Lower lobe of right lung (tissue), 2 donors: Measurements from ENCODE around the gene ZNF443. TPM values are rescaled to one million over a fixed set of nuclear protein-coding genes. Genes with fewer than 3 reads are reported as not detected.
A peak's percentile ranks its signal among the peaks of the same experiment; 100 is the strongest.
"Not testable (repeated sequence)": the region's sequence is repeated elsewhere in the genome, so short reads cannot be mapped to it uniquely, and the experiment has no call there.

Experiments used
- ATAC-seq, 2 donors: fragments of 200-7000 bp; cut with Tn5 transposase; one replicate each; pipeline ENCODE4 v1.9.1; 2020 to 2022; ENCODE audit warnings: mild to moderate bottlenecking in 2 of 2, moderate library complexity in 2 of 2
- DNase-seq: peaks from one replicate; pipeline ENCODE4 v3.0.0-alpha.2; 2020
- H3K27ac ChIP-seq: fragments of 200-600 bp; one replicate; pipeline ENCODE4 v1.8.0; 2022
- H3K27me3 ChIP-seq: fragments of 200-600 bp; one replicate; pipeline ENCODE4 v1.8.0; 2022; ENCODE audit warnings: low read depth
- H3K36me3 ChIP-seq: fragments of 200-600 bp; one replicate; pipeline ENCODE4 v1.8.0; 2022; ENCODE audit warnings: mild to moderate bottlenecking
- H3K4me1 ChIP-seq: fragments of 200-600 bp; one replicate; pipeline ENCODE4 v1.8.0; 2022
- H3K4me3 ChIP-seq: fragments of 200-600 bp; one replicate; pipeline ENCODE4 v1.8.0; 2022; ENCODE audit warnings: mild to moderate bottlenecking
- H3K9me3 ChIP-seq: fragments of 200-600 bp; one replicate; pipeline ENCODE4 v1.8.0; 2022
- CTCF ChIP-seq: fragments of 200-600 bp; IDR thresholded peaks from one replicate; pipeline ENCODE4 v1.8.0; 2022; ENCODE audit warnings: antibody characterized with exemption, mild to moderate bottlenecking
- intact Hi-C: fragments of 100-400 bp; cut with DNase I; formaldehyde crosslinking; loops from one replicate; pipeline ENCODE4 v1.11.0; 2022
- total RNA-seq: library from RNA; stranded (reverse); fragmentation: NEBNext Ultra II Directional; extraction: Animal tissue kit (Norgen Biotek cat#: 25700); gene quantifications from one replicate; pipeline ENCODE4 v1.2.1, GENCODE V29; 2021
- donor health status: DM: no; HTN: yes; CAD: no; lungs with severe emphysema.

ZNF443 gene
- total RNA-seq, 1 donor from 2014 or later = 3.3 TPM

DNA sequence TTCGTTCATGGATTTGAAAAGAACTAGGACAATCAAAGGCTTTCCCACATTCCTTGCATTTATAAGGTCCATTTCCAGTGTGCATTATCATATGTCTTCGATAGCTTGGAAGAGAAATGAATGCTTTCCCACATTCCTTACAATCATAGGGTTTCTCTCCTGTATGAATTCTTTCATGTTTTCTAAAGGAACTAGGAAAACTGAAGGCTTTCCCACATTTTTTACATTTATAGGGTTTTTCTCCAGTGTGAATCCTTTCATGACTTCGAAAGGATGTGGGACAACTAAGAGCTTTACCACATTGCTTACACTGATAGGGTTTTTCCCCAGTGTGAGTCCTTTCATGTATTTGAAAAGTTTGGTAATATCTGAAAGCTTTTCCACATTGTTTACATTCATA is 23.9 kb upstream of the ZNF443 start:
- Histone ChIP-seq H3K36me3 (peaks cover 14% of the 10 kb centered on the region), H3K9me3 (peaks cover 69% of the 10 kb centered on the region)
- intact Hi-C loops = no loop called here

GRCh38 chr19:12464139-12464538 is 23.3 kb upstream of the ZNF443 start:
- peaks cover 14% of the 10 kb centered on the region for H3K36me3 ChIP-seq
- H3K4me3 ChIP-seq = not testable (repeated sequence)

More for the DNA sequence above, 23.9 kb upstream of the ZNF443 start:
- DNase-seq (no peak), ATAC-seq (no peak)
- H3K27me3 ChIP-seq = no peaks in the 10 kb centered on the region
- no peak for TF ChIP-seq CTCF
- H3K4me1 ChIP-seq = no peaks in the 10 kb centered on the region
- H3K27ac ChIP-seq = no peak overlapping the region
- H3K4me3 ChIP-seq = no peak overlapping the region

DNA sequence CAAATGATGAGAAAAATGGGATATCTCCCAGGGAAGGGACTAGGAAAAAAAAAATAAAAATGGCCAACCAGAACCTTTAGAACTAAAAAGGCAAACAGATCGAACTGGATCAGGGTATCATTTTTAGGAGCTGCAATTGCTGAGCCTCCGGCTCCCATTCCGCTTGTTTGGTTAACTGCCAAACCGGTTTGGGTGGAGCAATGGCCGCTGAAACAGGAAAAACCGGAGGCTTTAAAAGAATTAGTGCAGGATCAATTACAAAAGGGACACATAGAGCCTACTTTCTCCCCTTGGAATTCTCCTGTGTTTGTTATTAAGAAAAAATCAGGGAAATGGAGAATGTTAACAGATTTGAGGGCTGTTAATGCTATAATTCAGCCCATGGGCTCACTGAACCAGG is 12.7 kb upstream of the ZNF443 start:
- Histone ChIP-seq H3K27ac (no peak overlapping the region), H3K9me3 (peaks cover 8% of the 10 kb centered on the region), H3K4me3 (no peak overlapping the region), H3K4me1 (no peaks in the 10 kb centered on the region), H3K27me3 (no peaks in the 10 kb centered on the region), H3K36me3 (no peaks in the 10 kb centered on the region)
- intact Hi-C loops = no loop called here
- DNase-seq = no peak
- ATAC-seq = no peak
- TF ChIP-seq CTCF = no peak

More at GRCh38 chr19:12464139-12464538, 23.3 kb upstream of the ZNF443 start:
- H3K27ac ChIP-seq, H3K4me1 ChIP-seq, intact Hi-C loops, ATAC-seq, DNase-seq, H3K27me3 ChIP-seq: not testable (repeated sequence)
- peaks cover 68% of the 10 kb centered on the region for H3K9me3 ChIP-seq

- Histone ChIP-seq H3K4me3 (no peak overlapping the region), H3K9me3 (peaks cover 2% of the 10 kb centered on the region), H3K4me1 (no peaks in the 10 kb centered on the region), H3K36me3 (no peaks in the 10 kb centered on the region), H3K27me3 (no peaks in the 10 kb centered on the region), H3K27ac (no peak overlapping the region)
- intact Hi-C loops = no loop called here
- DNase-seq = no peak
- no peak for ATAC-seq
- no peak for TF ChIP-seq CTCF
Observed at GRCh38 chr19:12450844-12451243, 10.0 kb upstream of the ZNF443 start.

DNA sequence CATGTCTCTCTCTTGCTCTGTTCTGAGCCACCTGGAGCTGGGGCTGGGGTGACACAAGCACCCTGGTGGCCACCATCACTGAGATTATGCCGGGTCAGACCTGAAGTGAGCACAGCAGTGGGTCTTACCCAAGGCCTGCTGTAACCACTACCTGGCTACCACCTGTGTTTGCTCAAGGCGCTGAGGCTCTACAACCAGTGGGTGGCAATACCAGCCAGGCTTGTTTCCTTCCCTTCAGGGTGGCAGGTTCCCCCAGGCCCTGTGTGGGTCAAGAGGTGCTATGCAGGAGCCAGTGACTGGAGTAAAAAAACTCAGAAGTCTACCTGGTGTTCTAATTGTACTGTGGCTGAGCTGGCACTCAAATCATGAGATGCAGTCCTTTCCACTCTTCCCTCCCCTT is 8.0 kb upstream of the ZNF443 start:
- H3K9me3 ChIP-seq = peaks cover 8% of the 10 kb centered on the region

DNA sequence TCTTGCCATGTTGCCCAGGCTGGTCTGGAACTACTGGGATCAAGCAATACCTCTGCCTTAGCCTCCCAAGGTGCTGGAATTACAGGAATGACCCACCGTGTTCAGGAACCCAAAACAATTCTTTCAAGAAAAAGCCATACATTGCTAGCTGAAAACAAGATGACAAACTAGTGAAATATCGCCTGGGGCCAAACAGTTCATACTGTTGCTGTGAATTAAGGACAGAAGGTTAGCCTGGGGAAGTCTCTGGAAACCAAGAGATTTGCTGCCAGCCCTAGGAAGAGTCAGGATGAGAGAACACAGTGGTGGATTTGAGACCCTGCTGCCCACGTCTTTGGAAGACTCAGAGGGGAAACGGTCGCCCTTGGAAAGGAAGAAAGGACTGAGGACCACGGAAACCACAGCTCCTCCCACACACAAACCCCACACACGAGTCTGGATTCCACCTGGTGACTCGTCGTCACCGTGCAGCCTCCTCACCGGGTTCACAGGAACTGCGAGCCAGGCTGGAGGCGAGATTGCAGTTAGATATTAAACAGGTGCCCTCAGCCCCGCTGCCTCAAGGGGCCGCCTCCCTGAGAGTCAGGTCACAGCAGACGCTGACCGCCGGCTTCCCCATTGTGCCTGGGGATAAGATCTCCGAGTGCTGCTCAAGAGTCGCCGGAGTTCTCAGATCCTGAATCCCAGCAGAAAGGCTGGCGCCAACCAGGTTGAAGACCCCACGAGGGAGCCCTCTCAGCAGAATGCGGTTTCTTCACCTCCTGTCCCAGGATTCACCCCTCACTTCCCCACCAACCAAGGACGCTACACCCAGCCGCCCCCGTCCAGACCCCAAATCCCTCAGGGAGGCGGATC is 908 bp downstream of the ZNF443 start:
- H3K27me3 ChIP-seq, H3K9me3 ChIP-seq, H3K36me3 ChIP-seq, H3K4me1 ChIP-seq, intact Hi-C loops: not testable (repeated sequence)
- H3K4me3 ChIP-seq = peak overlapping the region; percentile 67
- peak overlapping the region; percentile 75 for H3K27ac ChIP-seq
- ATAC-seq (peak; percentile 73 to 84), DNase-seq (peak; percentile 51)

More for the DNA sequence above, 8.0 kb upstream of the ZNF443 start:
- H3K36me3 ChIP-seq = no peaks in the 10 kb centered on the region
- no peak for TF ChIP-seq CTCF
- no peaks in the 10 kb centered on the region for H3K4me1 ChIP-seq
- intact Hi-C loops = no loop called here
- H3K27ac ChIP-seq = no peak overlapping the region
- DNase-seq (no peak), ATAC-seq (no peak)
- no peak overlapping the region for H3K4me3 ChIP-seq
- H3K27me3 ChIP-seq = no peaks in the 10 kb centered on the region

DNA sequence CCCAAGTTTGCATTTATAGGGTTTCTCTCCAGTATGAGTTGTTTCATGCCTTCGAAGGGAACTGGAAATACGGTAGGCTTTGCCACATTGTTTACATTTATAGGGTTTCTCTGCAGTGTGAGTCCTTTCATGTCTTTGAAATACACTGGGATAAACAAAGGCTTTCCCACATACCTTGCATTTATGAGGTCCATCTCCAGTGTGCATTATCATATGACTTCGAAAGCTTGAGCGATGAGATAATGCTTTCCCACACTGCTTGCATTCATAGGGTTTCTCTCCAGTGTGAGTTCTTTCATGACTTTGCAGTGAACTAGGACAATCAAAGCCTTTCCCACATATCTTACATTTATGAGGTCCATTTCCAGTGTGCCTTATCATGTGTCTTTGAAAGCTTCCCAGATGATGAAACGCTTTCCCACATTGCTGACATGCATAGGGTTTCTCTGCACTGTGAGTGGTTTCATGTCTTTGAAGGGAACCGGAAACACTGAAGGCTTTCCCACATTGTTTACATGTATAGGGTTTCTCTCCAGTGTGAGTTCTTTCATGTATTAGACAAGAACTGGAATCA is 10.0 kb downstream of the ZNF443 start:
- intact Hi-C loops, DNase-seq, H3K4me3 ChIP-seq, H3K27me3 ChIP-seq, H3K4me1 ChIP-seq, H3K27ac ChIP-seq, ATAC-seq, H3K9me3 ChIP-seq: not testable (repeated sequence)
- H3K36me3 ChIP-seq = peaks cover 15% of the 10 kb centered on the region
